ENCODE results near the gene BDP1.
"Not testable (repeated sequence)": the region's sequence is repeated elsewhere in the genome, so short reads cannot be mapped to it uniquely, and the experiment has no call there.

DNA sequence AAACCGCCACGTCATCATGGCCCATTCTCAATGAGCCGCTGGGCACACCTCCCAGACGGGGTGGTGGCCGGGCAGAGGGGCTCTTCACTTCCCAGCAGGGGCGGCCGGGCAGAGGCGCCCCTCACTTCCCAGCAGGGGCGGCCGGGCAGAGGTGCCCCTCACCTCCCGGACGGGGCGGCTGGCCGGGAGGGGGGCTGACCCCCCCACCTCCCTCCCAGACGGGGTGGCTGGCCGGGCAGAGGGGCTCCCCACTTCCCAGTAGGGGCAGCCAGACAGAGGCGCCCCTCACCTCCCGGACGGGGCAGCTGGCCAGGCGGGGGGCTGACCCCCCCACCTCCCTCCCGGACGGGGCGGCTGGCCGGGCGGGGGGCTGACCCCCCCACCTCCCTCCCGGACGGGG is 96.1 kb downstream of the BDP1 start:
- TF ChIP-seq EZH2phosphoT487 (IDR thresholded peaks at IDR 0.05; ENCODE audit: insufficient read depth, low read depth); EZH2 (IDR thresholded peaks at IDR 0.05; ENCODE audit: insufficient read depth, poor library complexity, severe bottlenecking): not testable (repeated sequence)

Measured in GM23248 (cell line).